Right renal cortex interstitium (tissue), 3 donors: ENCODE data around the gene OR2AT4. TPM values are rescaled to one million over a fixed set of nuclear protein-coding genes. Genes with fewer than 3 reads are reported as not detected.
"Not testable (repeated sequence)": the region's sequence is repeated elsewhere in the genome, so short reads cannot be mapped to it uniquely, and the experiment has no call there.

Experiments used
- DNase-seq, 3 donors: peaks; one replicate each; pipeline ENCODE4 v3.0.0-alpha.2; 2013; ENCODE audit warnings: low read depth in 3 of 3, low spot score in 2 of 3
- polyA plus RNA-seq, 3 donors: library from polyadenylated mRNA; unstranded; fragments of 120-200 nt; gene quantifications; one replicate each; pipeline ENCODE4 v1.2.1, GENCODE V29; 2013; ENCODE audit not compliant: insufficient read length in 3 of 3

The OR2AT4 gene
- under 1 TPM in 1 of 3 donors, not detected in 2; 0.04 TPM for polyA plus RNA-seq

- no peak for DNase-seq
These were observed at the start of gene OR2AT4 for GRCh38 chr11:75096456-75097172. TSS of gene OR2AT4 (minus strand) at chr11:75096876.

GRCh38 chr11:75145972-75146519 is 49.4 kb upstream of the OR2AT4 start:
- DNase-seq = no peak

GRCh38 chr11:75145196-75145971 is 48.7 kb upstream of the OR2AT4 start:
- DNase-seq = no peak

GRCh38 chr11:75144716-75145014 is 48.0 kb upstream of the OR2AT4 start:
- DNase-seq = no peak

- no peak for DNase-seq
These were observed 46.7 kb upstream of the OR2AT4 start for GRCh38 chr11:75143420-75143731.

GRCh38 chr11:75142714-75143419 is 46.2 kb upstream of the OR2AT4 start:
- DNase-seq = no peak

- DNase-seq = no peak
These were observed 44.5 kb upstream of the OR2AT4 start for GRCh38 chr11:75141166-75141565.

GRCh38 chr11:75140269-75141138 is 43.8 kb upstream of the OR2AT4 start:
- DNase-seq = no peak

- no peak for DNase-seq
These were observed 39.0 kb upstream of the OR2AT4 start for GRCh38 chr11:75135651-75136050.

- no peak for DNase-seq
These were observed 38.5 kb upstream of the OR2AT4 start for GRCh38 chr11:75135021-75135650.

- no peak for DNase-seq
These were observed 37.3 kb upstream of the OR2AT4 start for GRCh38 chr11:75133976-75134375.

- no peak for DNase-seq
These were observed 35.4 kb upstream of the OR2AT4 start for GRCh38 chr11:75132080-75132479.

GRCh38 chr11:75126564-75126963 is 29.9 kb upstream of the OR2AT4 start:
- no peak for DNase-seq

- DNase-seq = no peak
These were observed 21.9 kb upstream of the OR2AT4 start for GRCh38 chr11:75118577-75118976.

- no peak for DNase-seq
These were observed 17.8 kb upstream of the OR2AT4 start for GRCh38 chr11:75114465-75114864.

- no peak for DNase-seq
These were observed 16.4 kb upstream of the OR2AT4 start for GRCh38 chr11:75113030-75113429.

GRCh38 chr11:75112200-75112599 is 15.5 kb upstream of the OR2AT4 start:
- no peak for DNase-seq

- DNase-seq = no peak
These were observed 10.5 kb upstream of the OR2AT4 start for GRCh38 chr11:75107187-75107586.

GRCh38 chr11:75105967-75106681 is 9.4 kb upstream of the OR2AT4 start:
- not testable (repeated sequence) for DNase-seq
